H7 (cell line): ENCODE data around the gene TMEM119. TPM values are rescaled to one million over a fixed set of nuclear protein-coding genes. Genes with fewer than 3 reads are reported as not detected.
"Not testable (repeated sequence)": the region's sequence is repeated elsewhere in the genome, so short reads cannot be mapped to it uniquely, and the experiment has no call there.

Experiments used
- DNase-seq: peaks from one replicate; pipeline ENCODE4 v3.0.0; 2012
- H3K27me3 ChIP-seq: 2 replicates; pipeline ENCODE4 v1.6.0; 2011; ENCODE audit warnings: mild to moderate bottlenecking, low read length; ENCODE audit not compliant: control insufficient read depth, insufficient read depth
- H3K36me3 ChIP-seq: replicated peaks from 2 replicates; pipeline ENCODE4 v1.5.1; 2011; ENCODE audit warnings: low read length; ENCODE audit not compliant: control insufficient read depth, insufficient read depth
- H3K4me3 ChIP-seq: 2 replicates; pipeline ENCODE4 v1.5.1; 2011; ENCODE audit warnings: low read depth, mild to moderate bottlenecking, control low read depth, low read length, moderate library complexity; ENCODE audit not compliant: insufficient read depth
- total RNA-seq: library from RNA; depleted of rRNA; stranded (reverse); fragments of >200 nt; shearing (Covaris generic); gene quantifications from 2 replicates; pipeline ENCODE4 v1.2.3, GENCODE V29; 2014

Gene TMEM119
- total RNA-seq, 1 experiment from 2014 or later = 0.24 TPM

- Histone ChIP-seq H3K36me3 (no peaks in the 10 kb centered on the region), H3K27me3 (no peaks in the 10 kb centered on the region), H3K4me3 (no peak overlapping the region)
- DNase-seq = peak; percentile 65
Measured at GRCh38 chr12:108591267-108591980, 6.5 kb downstream of the TMEM119 start.

DNA sequence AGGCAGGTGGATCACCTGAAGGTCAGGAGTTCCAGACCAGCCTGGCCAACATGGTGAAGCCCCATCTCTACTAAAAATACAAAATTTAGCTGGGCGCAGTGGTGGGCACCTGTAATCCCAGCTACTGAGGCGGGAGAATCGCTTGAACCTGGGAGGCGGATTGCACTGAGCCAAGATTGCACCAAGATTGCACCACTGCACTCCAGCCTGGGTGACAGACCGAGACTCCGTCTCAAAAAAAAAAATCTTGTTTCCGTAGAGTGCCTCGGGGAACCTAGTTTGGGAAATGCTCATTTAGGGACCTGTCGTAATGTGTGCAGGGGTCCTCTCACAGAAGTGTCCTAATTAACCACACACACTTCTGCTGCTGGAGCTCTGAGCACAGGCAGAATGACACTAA lies 7.4 kb downstream of the TMEM119 start:
- not testable (repeated sequence) for H3K4me3 ChIP-seq, DNase-seq, H3K27me3 ChIP-seq, H3K36me3 ChIP-seq

- Histone ChIP-seq H3K36me3 (no peaks in the 10 kb centered on the region), H3K27me3 (no peaks in the 10 kb centered on the region), H3K4me3 (no peak overlapping the region)
- DNase-seq = peak; percentile 45
Measured at GRCh38 chr12:108589840-108590229, 8.0 kb downstream of the TMEM119 start.

- no peaks in the 10 kb centered on the region for H3K36me3 ChIP-seq
- H3K4me3 ChIP-seq = no peak overlapping the region
- no peaks in the 10 kb centered on the region for H3K27me3 ChIP-seq
- peak; percentile 73 for DNase-seq
Measured at GRCh38 chr12:108589028-108589839, 8.7 kb downstream of the TMEM119 start.

DNA sequence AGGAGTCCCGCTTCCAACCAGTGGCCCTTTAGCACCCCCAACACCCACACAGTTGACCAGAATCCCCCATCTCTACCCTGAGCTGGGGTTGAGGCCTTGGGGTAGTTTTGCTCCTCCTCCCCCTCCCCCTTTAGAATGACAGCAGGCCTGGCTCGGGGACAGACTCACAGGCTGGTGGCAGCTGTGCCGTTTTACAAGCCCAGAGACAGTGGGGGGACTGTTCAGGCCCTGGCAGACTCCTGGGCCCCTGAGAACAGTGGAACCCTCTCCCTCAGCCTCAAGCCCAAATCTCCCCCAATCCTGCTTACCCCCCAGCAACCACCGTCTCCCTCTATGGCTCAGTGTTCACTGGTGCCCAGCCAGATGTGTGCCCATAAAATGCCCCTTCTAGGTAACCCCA lies 10.1 kb downstream of the TMEM119 start:
- Histone ChIP-seq H3K4me3 (no peak overlapping the region), H3K27me3 (no peaks in the 10 kb centered on the region), H3K36me3 (no peaks in the 10 kb centered on the region)
- DNase-seq = no peak

- DNase-seq = no peak
- H3K27me3 ChIP-seq = no peaks in the 10 kb centered on the region
- H3K4me3 ChIP-seq = no peak overlapping the region
- H3K36me3 ChIP-seq = no peaks in the 10 kb centered on the region
Measured at GRCh38 chr12:108586306-108586705, 11.6 kb downstream of the TMEM119 start.

- no peak for DNase-seq
- Histone ChIP-seq H3K4me3 (no peak overlapping the region), H3K27me3 (no peaks in the 10 kb centered on the region), H3K36me3 (no peaks in the 10 kb centered on the region)
Measured at GRCh38 chr12:108585864-108586263, 12.0 kb downstream of the TMEM119 start.

- H3K4me3 ChIP-seq = no peak overlapping the region
- no peaks in the 10 kb centered on the region for H3K27me3 ChIP-seq
- no peaks in the 10 kb centered on the region for H3K36me3 ChIP-seq
- no peak for DNase-seq
Measured at GRCh38 chr12:108584456-108585065, 13.3 kb downstream of the TMEM119 start.

GRCh38 chr12:108583991-108584390 lies 13.9 kb downstream of the TMEM119 start:
- DNase-seq = no peak
- Histone ChIP-seq H3K27me3 (no peaks in the 10 kb centered on the region), H3K36me3 (no peaks in the 10 kb centered on the region), H3K4me3 (no peak overlapping the region)

DNA sequence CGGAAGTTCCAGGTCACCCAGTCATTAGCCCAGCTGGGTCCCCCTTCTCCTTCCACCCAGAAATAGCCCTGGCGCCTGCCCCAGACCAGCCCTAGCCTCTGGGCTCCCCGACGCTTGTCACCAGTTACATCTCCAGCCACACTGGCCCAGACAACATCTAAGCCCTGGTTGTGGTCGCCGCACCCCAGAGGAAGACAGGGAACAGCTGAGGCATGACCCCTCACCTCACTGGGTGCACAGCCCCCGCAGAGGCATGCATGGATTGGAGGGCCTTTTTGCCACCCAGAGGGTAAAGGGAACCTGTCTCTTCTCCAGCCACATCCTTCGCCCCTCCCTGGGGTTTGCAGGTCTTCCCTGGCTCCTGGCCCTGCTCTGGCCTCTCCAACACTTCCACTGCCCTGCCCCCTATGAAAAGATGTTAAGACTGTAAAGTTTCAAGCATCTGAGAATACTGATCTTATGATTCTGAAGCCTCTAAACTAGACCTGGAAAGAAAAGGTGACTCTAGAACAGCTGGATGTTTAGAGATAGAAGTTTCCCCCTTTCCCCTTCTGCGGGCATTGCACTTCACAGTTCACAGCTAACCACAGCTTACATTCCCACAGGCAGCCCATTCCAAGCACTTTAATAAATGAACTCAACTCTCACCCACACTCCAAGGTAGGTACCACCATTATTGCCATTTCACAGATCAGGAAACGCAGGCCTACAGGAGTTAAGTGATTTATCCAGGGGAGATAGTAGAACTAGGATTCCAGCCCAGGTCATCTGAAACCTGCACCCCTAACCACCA lies 14.7 kb downstream of the TMEM119 start:
- DNase-seq = no peak
- Histone ChIP-seq H3K36me3 (no peaks in the 10 kb centered on the region), H3K27me3 (no peaks in the 10 kb centered on the region), H3K4me3 (no peak overlapping the region)

DNA sequence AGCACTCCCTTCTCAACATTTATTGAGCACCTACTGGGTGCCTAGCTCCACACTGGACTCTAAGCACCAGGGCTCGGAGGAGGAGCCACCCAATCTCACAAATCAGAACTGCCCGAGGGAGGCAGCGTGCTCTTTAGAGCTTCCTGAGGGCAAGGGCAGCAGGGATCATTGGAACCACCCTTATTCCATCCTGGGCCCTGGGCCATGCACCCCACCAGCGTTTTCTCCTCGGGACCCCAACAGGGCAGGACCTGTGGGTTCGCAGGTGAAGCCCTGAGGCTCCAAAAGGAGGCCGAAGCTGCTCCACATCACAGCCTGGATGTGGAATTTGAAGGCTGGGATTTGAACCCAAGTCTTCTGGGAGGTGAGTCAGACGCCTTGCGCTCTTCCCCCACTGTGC lies 15.4 kb downstream of the TMEM119 start:
- H3K36me3 ChIP-seq = no peaks in the 10 kb centered on the region
- DNase-seq = no peak
- no peak overlapping the region for H3K4me3 ChIP-seq
- no peaks in the 10 kb centered on the region for H3K27me3 ChIP-seq

- H3K27me3 ChIP-seq = no peaks in the 10 kb centered on the region
- H3K4me3 ChIP-seq = no peak overlapping the region
- peak; percentile 46 for DNase-seq
- H3K36me3 ChIP-seq = no peaks in the 10 kb centered on the region
Measured at GRCh38 chr12:108581311-108582227, 16.3 kb downstream of the TMEM119 start.

DNA sequence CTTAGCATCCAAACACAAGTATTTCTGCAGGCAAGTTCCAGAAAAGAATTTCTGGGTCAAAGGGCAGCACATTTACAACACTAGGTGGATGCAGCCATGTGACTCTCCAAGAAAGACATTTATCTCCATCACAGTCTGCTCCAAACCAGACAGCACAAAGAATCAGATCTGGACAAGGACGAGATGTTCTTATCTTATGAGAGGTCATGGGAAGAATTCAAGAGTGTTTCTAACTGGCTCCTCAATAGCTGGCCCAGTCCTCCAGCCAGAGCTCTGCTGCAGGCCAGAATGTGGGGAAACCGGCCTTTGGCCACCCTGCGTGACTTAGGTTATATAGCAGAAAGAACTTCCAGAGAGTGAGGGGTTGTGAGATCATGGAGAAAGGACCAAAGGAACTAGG lies 17.4 kb downstream of the TMEM119 start:
- no peak for DNase-seq
- Histone ChIP-seq H3K36me3 (no peaks in the 10 kb centered on the region), H3K4me3 (no peak overlapping the region), H3K27me3 (no peaks in the 10 kb centered on the region)
